Transverse colon (tissue), 4 donors: ENCODE results near the gene THRA.

ENCODE experiments used
- CTCF ChIP-seq, 5 experiments: fragments of 200-600 bp in 3 of 5; fragments of 450-650 bp in 2 of 5; sonication (generic) in 3 of 5; IDR thresholded peaks; 1 replicate in 2 of 5; 2 replicates in 3 of 5; pipeline ENCODE4 v1.5.1; 2016 to 2017; ENCODE audit warnings: antibody characterized with exemption in 5 of 5, inconsistent platforms in 3 of 5, mild to moderate bottlenecking in 2 of 5, moderate library complexity in 1 of 5
- EP300 ChIP-seq: sonication (generic); formaldehyde crosslinking; IDR thresholded peaks from one replicate; pipeline ENCODE4 v1.6.1; 2017; ENCODE audit warnings: antibody characterized with exemption, low read depth
- POLR2A ChIP-seq: fragments of 450-650 bp; IDR thresholded peaks from one replicate; pipeline ENCODE4 v1.6.1; 2016; ENCODE audit warnings: antibody characterized with exemption, mild to moderate bottlenecking, moderate library complexity
- POLR2AphosphoS5 ChIP-seq, 3 donors: sonication (generic); formaldehyde crosslinking; IDR thresholded peaks; one replicate each; pipeline ENCODE4 v1.6.1; 2016; ENCODE audit warnings: antibody characterized with exemption in 3 of 3

GRCh38 chr17:40092581-40092980, 29.8 kb downstream of the THRA start:
- no peak for TF ChIP-seq CTCF (IDR thresholded peaks at IDR 0.05)
- TF ChIP-seq EP300, result no peak
- no peak for TF ChIP-seq POLR2A
- TF ChIP-seq POLR2AphosphoS5 (IDR thresholded peaks at IDR 0.05), result no peak
